PC-3 (cell line): ENCODE measurements around the gene SERPINA6. TPM values are rescaled to one million over a fixed set of nuclear protein-coding genes. Genes with fewer than 3 reads are reported as not detected.

Experiments used
- ATAC-seq: fragments of 200-7000 bp; cut with Tn5 transposase; 2 replicates; pipeline ENCODE4 v1.9.1; 2020; ENCODE audit warnings: mild to moderate bottlenecking, moderate library complexity
- BruUV-seq: library from RNA; stranded (reverse); fragments of 400-500 nt; replicated peaks from 2 replicates; lab custom pipeline; 2021; lab: Mats Ljungman, UMichigan
- CTCF ChIA-PET: fragments of 300-600 bp; sonication (Branson Sonifier 250); formaldehyde crosslinking; loops from one replicate; lab custom pipeline; 2022; ENCODE audit warnings: antibody characterized with exemption; lab: Charles Lee
- POLR2A ChIA-PET: fragments of 300-600 bp; sonication (Branson Sonifier 250); formaldehyde crosslinking; loops from one replicate; lab custom pipeline; 2022; ENCODE audit warnings: antibody characterized with exemption; ENCODE audit not compliant: unreplicated experiment; lab: Charles Lee
- DNase-seq: peaks from one replicate; pipeline ENCODE4 v3.0.0-alpha.2; 2015
- H2AFZ ChIP-seq: fragments of 300-600 bp; sonication (generic); 2 replicates; pipeline ENCODE4 v1.6.0; 2016; ENCODE audit warnings: antibody characterized with exemption, low read length
- H3F3A ChIP-seq: fragments of 300-600 bp; sonication (generic); one replicate; pipeline ENCODE4 v1.6.0; 2017; ENCODE audit warnings: antibody characterized with exemption, low read length, control low read depth, mild to moderate bottlenecking; ENCODE audit not compliant: unreplicated experiment
- H3K27ac ChIP-seq: fragments of 300-600 bp; sonication (generic); 2 replicates; pipeline ENCODE4 v1.5.1; 2016; ENCODE audit warnings: mild to moderate bottlenecking, low read length
- H3K27me3 ChIP-seq: fragments of 300-600 bp; sonication (generic); 2 replicates; pipeline ENCODE4 v1.6.1; 2016; ENCODE audit warnings: low read length, mixed read lengths
- H3K36me3 ChIP-seq: fragments of 300-600 bp; sonication (generic); 2 replicates; pipeline ENCODE4 v1.6.1; 2016; ENCODE audit warnings: low read depth, mixed run types, low read length, mixed read lengths
- H3K4me1 ChIP-seq: fragments of 300-600 bp; sonication (generic); 2 replicates; pipeline ENCODE4 v1.5.1; 2016; ENCODE audit warnings: low read length; ENCODE audit not compliant: insufficient read depth
- H3K4me2 ChIP-seq: fragments of 300-600 bp; sonication (generic); 2 replicates; pipeline ENCODE4 v1.6.0; 2016; ENCODE audit warnings: low read length
- H3K4me3 ChIP-seq: fragments of 300-600 bp; sonication (generic); 2 replicates; pipeline ENCODE4 v1.5.1; 2016; ENCODE audit warnings: mild to moderate bottlenecking, low read length, mixed read lengths
- H3K79me2 ChIP-seq: fragments of 300-600 bp; sonication (generic); 2 replicates; pipeline ENCODE4 v1.6.1; 2017; ENCODE audit warnings: low read length, mixed read lengths
- H3K9ac ChIP-seq: fragments of 300-600 bp; sonication (generic); 2 replicates; pipeline ENCODE4 v1.6.0; 2016; ENCODE audit warnings: mild to moderate bottlenecking, low read length
- H3K9me2 ChIP-seq: fragments of 300-600 bp; sonication (generic); replicated peaks from 2 replicates; pipeline ENCODE4 v1.6.1; 2016; ENCODE audit warnings: mixed run types, low read length, mixed read lengths
- H3K9me3 ChIP-seq: fragments of 300-600 bp; sonication (generic); 2 replicates; pipeline ENCODE4 v1.6.1; 2016; ENCODE audit warnings: low read length, mixed read lengths
- H4K20me1 ChIP-seq: fragments of 300-600 bp; sonication (generic); 2 replicates; pipeline ENCODE4 v1.6.1; 2016; ENCODE audit warnings: low read length, mixed read lengths
- EZH2 ChIP-seq: fragments of 300-600 bp; sonication (generic); IDR thresholded peaks from one replicate; pipeline ENCODE4 v1.6.1; 2017; ENCODE audit warnings: antibody characterized with exemption, mild to moderate bottlenecking, low read length; ENCODE audit not compliant: unreplicated experiment
- EZH2phosphoT487 ChIP-seq: fragments of 300-600 bp; sonication (generic); IDR thresholded peaks from 2 replicates; pipeline ENCODE4 v1.6.1; 2018; ENCODE audit warnings: mild to moderate bottlenecking, antibody characterized with exemption, low read length, borderline replicate concordance
- intact Hi-C: fragments of 100-400 bp; cut with micrococcal nuclease; formaldehyde crosslinking; loops from 2 replicates; pipeline ENCODE4 v1.9.0; 2023
- total RNA-seq: library from RNA; depleted of rRNA; stranded (reverse); fragments of >200 nt; gene quantifications from 2 replicates; pipeline ENCODE4 v1.2.3, GENCODE V29; 2014
- TF ChIP-seq, protein P1 (sequence below): fragments of 300-600 bp; sonication (generic); conservative IDR thresholded peaks from 2 replicates; pipeline ENCODE4 v1.5.1; 2017; ENCODE audit warnings: antibody characterized with exemption, low read depth, mild to moderate bottlenecking, low read length

SERPINA6 gene
- total RNA-seq, 1 experiment from 2014 or later, result not detected

DNA sequence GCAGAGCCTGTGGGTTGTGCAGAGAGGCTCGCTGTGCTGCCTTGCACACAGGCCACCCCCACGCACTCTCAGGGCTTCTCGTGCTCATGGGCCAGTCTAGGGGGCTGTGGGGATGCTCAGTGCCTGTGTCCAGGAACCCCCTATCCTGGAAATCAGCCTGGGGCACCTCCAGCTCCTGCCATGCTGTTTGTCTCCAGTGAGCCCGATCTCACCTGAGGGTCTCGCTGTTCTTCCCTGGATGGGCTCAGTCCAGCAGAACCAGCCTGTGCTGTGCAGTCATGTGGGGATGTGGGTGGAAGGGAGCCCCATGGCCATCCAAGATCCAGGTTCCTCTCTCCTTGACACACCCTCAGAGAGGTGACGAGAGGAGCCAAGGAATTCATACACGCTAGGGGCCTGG lies 38.5 kb upstream of the SERPINA6 start:
- CTCF ChIA-PET, result no interaction called here
- Histone ChIP-seq H3K4me3 (no peak overlapping the region), H3K9ac (no peak overlapping the region), H3K27ac (no peak overlapping the region), H3F3A (no peaks in the 10 kb centered on the region), H3K79me2 (no peaks in the 10 kb centered on the region), H3K4me2 (no peak overlapping the region), H3K27me3 (no peaks in the 10 kb centered on the region; the same call in 1 of the 2 replicates), H3K9me3 (no peaks in the 10 kb centered on the region), H3K9me2 (no peaks in the 10 kb centered on the region), H3K36me3 (no peaks in the 10 kb centered on the region), H2AFZ (no peak overlapping the region), H3K4me1 (no peaks in the 10 kb centered on the region), H4K20me1 (no peaks in the 10 kb centered on the region)
- no TSS peak for BruUV-seq
- ATAC-seq (no peak), DNase-seq (no peak)
- POLR2A ChIA-PET, result no interaction called here
- TF ChIP-seq EZH2phosphoT487, result no peak
- no peak for TF ChIP-seq EZH2
- TF ChIP-seq, protein P1, sequence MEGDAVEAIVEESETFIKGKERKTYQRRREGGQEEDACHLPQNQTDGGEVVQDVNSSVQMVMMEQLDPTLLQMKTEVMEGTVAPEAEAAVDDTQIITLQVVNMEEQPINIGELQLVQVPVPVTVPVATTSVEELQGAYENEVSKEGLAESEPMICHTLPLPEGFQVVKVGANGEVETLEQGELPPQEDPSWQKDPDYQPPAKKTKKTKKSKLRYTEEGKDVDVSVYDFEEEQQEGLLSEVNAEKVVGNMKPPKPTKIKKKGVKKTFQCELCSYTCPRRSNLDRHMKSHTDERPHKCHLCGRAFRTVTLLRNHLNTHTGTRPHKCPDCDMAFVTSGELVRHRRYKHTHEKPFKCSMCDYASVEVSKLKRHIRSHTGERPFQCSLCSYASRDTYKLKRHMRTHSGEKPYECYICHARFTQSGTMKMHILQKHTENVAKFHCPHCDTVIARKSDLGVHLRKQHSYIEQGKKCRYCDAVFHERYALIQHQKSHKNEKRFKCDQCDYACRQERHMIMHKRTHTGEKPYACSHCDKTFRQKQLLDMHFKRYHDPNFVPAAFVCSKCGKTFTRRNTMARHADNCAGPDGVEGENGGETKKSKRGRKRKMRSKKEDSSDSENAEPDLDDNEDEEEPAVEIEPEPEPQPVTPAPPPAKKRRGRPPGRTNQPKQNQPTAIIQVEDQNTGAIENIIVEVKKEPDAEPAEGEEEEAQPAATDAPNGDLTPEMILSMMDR, result no peak
- intact Hi-C loops, result no loop called here

DNA sequence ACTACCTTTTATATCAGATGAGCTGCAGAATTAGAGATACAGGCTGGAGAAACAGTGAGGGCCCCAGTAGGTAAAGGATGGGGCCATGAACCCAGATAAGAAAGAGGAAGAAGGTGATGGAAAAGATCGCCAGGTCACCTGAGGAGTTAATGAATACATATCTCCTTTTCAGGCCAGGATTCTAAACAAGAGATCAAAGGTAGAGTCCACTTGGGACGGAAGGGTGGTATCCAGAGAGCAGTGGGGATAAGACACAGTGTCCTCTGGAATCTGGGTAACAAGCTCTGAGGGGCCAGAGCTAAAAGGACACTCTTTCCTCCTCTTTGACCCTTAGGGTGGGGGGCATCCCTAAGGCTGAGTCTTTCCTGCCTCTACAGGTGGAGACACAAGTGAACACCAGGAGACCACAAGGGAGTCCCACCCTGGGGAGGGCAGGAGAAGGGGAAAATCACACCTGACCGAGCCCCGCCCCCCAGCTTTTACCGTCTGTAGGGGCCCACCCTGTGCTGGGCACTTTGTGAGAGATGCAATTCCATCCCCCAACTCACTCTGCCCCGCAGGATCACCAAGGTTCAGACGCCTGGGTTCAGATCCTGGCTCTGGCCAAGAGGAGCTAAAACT lies 37.9 kb upstream of the SERPINA6 start:
- BruUV-seq, result no TSS peak
- intact Hi-C loops, result no loop called here
- Histone ChIP-seq H3K27ac (no peak overlapping the region), H3K4me2 (no peak overlapping the region), H3K27me3 (no peaks in the 10 kb centered on the region; the same call in 1 of the 2 replicates), H3F3A (no peaks in the 10 kb centered on the region), H2AFZ (no peak overlapping the region), H3K9me2 (no peaks in the 10 kb centered on the region), H3K36me3 (no peaks in the 10 kb centered on the region), H3K79me2 (no peaks in the 10 kb centered on the region), H3K4me1 (no peaks in the 10 kb centered on the region), H3K4me3 (no peak overlapping the region), H3K9ac (no peak overlapping the region), H3K9me3 (no peaks in the 10 kb centered on the region), H4K20me1 (no peaks in the 10 kb centered on the region)
- ATAC-seq (no peak), DNase-seq (no peak)
- TF ChIP-seq EZH2phosphoT487 (no peak), EZH2 (no peak)
- TF ChIP-seq, protein P1, result no peak
- CTCF ChIA-PET, result no interaction called here
- POLR2A ChIA-PET, result no interaction called here

DNA sequence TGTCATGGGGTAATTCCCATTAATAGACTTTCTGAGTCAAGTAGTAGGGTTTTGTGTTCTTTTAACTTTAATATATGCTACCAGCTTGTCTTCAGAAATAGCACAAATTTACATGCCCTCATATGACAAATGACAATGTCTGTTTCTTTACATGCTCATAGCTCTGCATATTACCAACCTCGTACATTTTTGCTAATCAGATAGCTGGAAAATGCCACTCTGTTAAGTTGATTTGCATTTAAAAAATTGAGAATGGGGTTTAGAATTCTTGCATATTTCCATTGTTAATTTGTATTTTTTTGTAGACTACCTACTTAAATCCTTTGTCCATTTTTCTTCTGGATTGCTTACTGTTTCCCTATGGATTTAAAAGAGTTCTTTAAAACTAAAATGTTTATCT lies 34.0 kb upstream of the SERPINA6 start:
- no peak overlapping the region for H2AFZ ChIP-seq
- H3K36me3 ChIP-seq, result no peaks in the 10 kb centered on the region
- H3K9me3 ChIP-seq, result no peaks in the 10 kb centered on the region
- intact Hi-C loops, result loop anchor here (5.0 kb wide), 1 partner anchor 55 kb away; no protein-coding TSS in a partner anchor
- TF ChIP-seq, protein P1, result no peak
- TF ChIP-seq EZH2phosphoT487 (no peak), EZH2 (no peak)
- H4K20me1 ChIP-seq, result no peaks in the 10 kb centered on the region
- H3K27me3 ChIP-seq, result no peaks in the 10 kb centered on the region
- H3K4me3 ChIP-seq, result no peak overlapping the region
- no peak for DNase-seq
- no peaks in the 10 kb centered on the region for H3K79me2 ChIP-seq
- ATAC-seq, result no peak
- no peak overlapping the region for H3K9ac ChIP-seq
- POLR2A ChIA-PET, result no interaction called here
- BruUV-seq, result no TSS peak
- H3K9me2 ChIP-seq, result no peaks in the 10 kb centered on the region
- no peaks in the 10 kb centered on the region for H3K4me1 ChIP-seq
- CTCF ChIA-PET, result no interaction called here
- H3K27ac ChIP-seq, result no peak overlapping the region
- no peaks in the 10 kb centered on the region for H3F3A ChIP-seq
- no peak overlapping the region for H3K4me2 ChIP-seq
